GM12878 (cell line): ENCODE data around the gene CD207. TPM values are rescaled to one million over a fixed set of nuclear protein-coding genes. Genes with fewer than 3 reads are reported as not detected.

Experiments used
- ATAC-seq: fragments of 200-7000 bp; cut with Tn5 transposase; 3 replicates; pipeline ENCODE4 v1.9.1; 2020; ENCODE audit warnings: mild to moderate bottlenecking, moderate library complexity
- BruUV-seq: library from RNA; stranded (reverse); fragments of 400-500 nt; replicated peaks from 2 replicates; lab custom pipeline; 2021; lab: Mats Ljungman, UMichigan
- CTCF ChIA-PET: fragments of 300-600 bp; sonication (Branson Sonifier 250); formaldehyde crosslinking; extraction: SDS; loops from one replicate; lab custom pipeline; 2021; ENCODE audit warnings: inconsistent platforms; lab: Yijun Ruan, JAX
- POLR2A ChIA-PET: fragments of 350-600 bp; formaldehyde crosslinking; extraction: SDS; loops from one replicate; lab custom pipeline; 2021; ENCODE audit warnings: inconsistent platforms; lab: Charles Lee
- RAD21 ChIA-PET: fragments of 300-600 bp; sonication (Branson Sonifier 250); formaldehyde crosslinking; loops from one replicate; lab custom pipeline; 2023; ENCODE audit warnings: antibody characterized with exemption; ENCODE audit not compliant: unreplicated experiment; lab: Charles Lee
- SMC1A ChIA-PET: fragments of 300-600 bp; sonication (Branson Sonifier 250); formaldehyde crosslinking; loops from one replicate; lab custom pipeline; 2023; ENCODE audit not compliant: unreplicated experiment, uncharacterized antibody; lab: Charles Lee
- DNase-seq: peaks from one replicate; pipeline ENCODE4 v3.0.0-alpha.2; 2011; ENCODE audit warnings: low read depth, low spot score
- FAIRE-seq: peaks from 3 replicates; lab custom pipeline; 2011; peaks lifted over from hg19 to GRCh38; lab: Jason Lieb, UNC
- H2AFZ ChIP-seq: 2 replicates; pipeline ENCODE4 v1.6.0; 2011; ENCODE audit warnings: low read depth, low read length, control low read depth; ENCODE audit not compliant: control insufficient read depth
- H3K27ac ChIP-seq: 2 replicates; pipeline ENCODE4 v1.5.1; 2011; ENCODE audit warnings: control low read depth; ENCODE audit not compliant: control insufficient read depth, insufficient read depth
- H3K27me3 ChIP-seq, 2 experiments: replicated peaks in 1 of 2; 2 replicates each; pipeline versions ENCODE4 v1.6.0 to v1.6.1; 2011; ENCODE audit warnings: low read length in 1 of 2; ENCODE audit not compliant: control insufficient read depth in 2 of 2, insufficient read depth in 2 of 2
- H3K36me3 ChIP-seq, 2 experiments: 2 replicates each; pipeline ENCODE4 v1.5.1; 2011; ENCODE audit warnings: low read length in 1 of 2; ENCODE audit not compliant: control insufficient read depth in 2 of 2, insufficient read depth in 2 of 2
- H3K4me1 ChIP-seq: 2 replicates; pipeline ENCODE4 v1.6.1; 2011; ENCODE audit warnings: mild to moderate bottlenecking, low read length, moderate library complexity, mixed read lengths; ENCODE audit not compliant: control insufficient read depth, insufficient read depth
- H3K4me2 ChIP-seq: 2 replicates; pipeline ENCODE4 v1.6.0; 2011; ENCODE audit warnings: control low read depth; ENCODE audit not compliant: control insufficient read depth, insufficient read depth
- H3K4me3 ChIP-seq: fragments of 200-600 bp; sonication (generic); 2 replicates; pipeline ENCODE4 v1.5.1; 2016
- H3K79me2 ChIP-seq: 2 replicates; pipeline ENCODE4 v1.6.0; 2011; ENCODE audit warnings: low read length; ENCODE audit not compliant: control insufficient read depth, insufficient read depth
- H3K9ac ChIP-seq: 2 replicates; pipeline ENCODE4 v1.8.0; 2011; ENCODE audit warnings: low read length, control low read depth, mixed read lengths; ENCODE audit not compliant: control insufficient read depth, insufficient read depth
- H3K9me3 ChIP-seq: replicated peaks from 3 replicates; pipeline ENCODE4 v1.5.1; 2011; ENCODE audit warnings: mild to moderate bottlenecking, low read length; ENCODE audit not compliant: control insufficient read depth, insufficient read depth
- H4K20me1 ChIP-seq: 2 replicates; pipeline ENCODE4 v1.6.0; 2011; ENCODE audit not compliant: control insufficient read depth, insufficient read depth
- CBX5 ChIP-seq: sonication (generic); IDR thresholded peaks from 2 replicates; pipeline ENCODE4 v1.6.1; 2016; ENCODE audit warnings: low read depth, moderate library complexity, mild to moderate bottlenecking, inconsistent platforms
- EED ChIP-seq: sonication (generic); IDR thresholded peaks from 2 replicates; pipeline ENCODE4 v1.6.1; 2016; ENCODE audit warnings: antibody characterized with exemption, low read depth
- EGR1 ChIP-seq, 2 experiments: IDR thresholded peaks; 1 replicate in 1 of 2; 2 replicates in 1 of 2; pipeline ENCODE4 v1.6.1; 2011 to 2012; ENCODE audit warnings: low read depth in 2 of 2, low read length in 2 of 2, borderline replicate concordance in 1 of 2, mild to moderate bottlenecking in 1 of 2, moderate library complexity in 1 of 2
- ETV6 ChIP-seq, 2 experiments: fragments of 450-650 bp in 1 of 2; IDR thresholded peaks in 1 of 2; conservative IDR thresholded peaks in 1 of 2; 2 replicates each; pipeline ENCODE4 v1.6.1; 2014; ENCODE audit warnings: antibody characterized with exemption in 1 of 2, borderline replicate concordance in 1 of 2, low read depth in 1 of 2, mild to moderate bottlenecking in 1 of 2, moderate library complexity in 1 of 2
- GABPA ChIP-seq: IDR thresholded peaks from 2 replicates; pipeline ENCODE4 v1.6.1; 2014; ENCODE audit warnings: antibody characterized with exemption, low read depth, mild to moderate bottlenecking, inconsistent platforms
- NRF1 ChIP-seq: conservative IDR thresholded peaks from 2 replicates; pipeline ENCODE4 v1.6.1; 2011; ENCODE audit warnings: mild to moderate bottlenecking, low read depth, low read length, improper control_type of control experiment
- SMARCA5 ChIP-seq: fragments of 450-650 bp; IDR thresholded peaks from 2 replicates; pipeline ENCODE4 v1.6.1; 2017; ENCODE audit warnings: mild to moderate bottlenecking
- SUPT20H ChIP-seq: IDR thresholded peaks from 2 replicates; pipeline ENCODE4 v1.6.1; 2011; ENCODE audit warnings: low read depth, mild to moderate bottlenecking, low read length, moderate library complexity, borderline replicate concordance; ENCODE audit not compliant: control insufficient read depth
- TAF1 ChIP-seq: IDR thresholded peaks from 2 replicates; pipeline ENCODE4 v1.6.1; 2011; ENCODE audit warnings: mild to moderate bottlenecking, low read depth, low read length, borderline replicate concordance
- ZNF622 ChIP-seq: fragments of 450-650 bp; IDR thresholded peaks from 2 replicates; pipeline ENCODE4 v1.6.1; 2017; ENCODE audit warnings: mild to moderate bottlenecking, inconsistent platforms
- WGBS: methylation state at CpG from one replicate; pipeline ENCODE4 v1.1.6; 2016; ENCODE audit warnings: low lambda C conversion rate; ENCODE audit not compliant: insufficient replicate concordance, insufficient coverage; ENCODE audit errors: missing lambda C conversion rate; 5-methylcytosine and 5-hydroxymethylcytosine counted together
- in situ Hi-C: fragments of 300-500 bp; cut with MboI; formaldehyde crosslinking; loops from 9 replicates; pipeline ENCODE4 v1.14.3; 2018; ENCODE audit warnings: mixed read lengths
- intact Hi-C: fragments of 100-400 bp; cut with micrococcal nuclease; formaldehyde crosslinking; loops from one replicate; pipeline ENCODE4 v1.14.2; 2022; ENCODE audit not compliant: unreplicated experiment
- polyA plus RNA-seq, 11 experiments: library from polyadenylated mRNA; depleted of rRNA in 4 of 11; unstranded in 6 of 11; stranded (reverse) in 5 of 11; fragments of >200 nt; fragmentation: Nextera tagmentation in 4 of 11; fragmentation: Illumina TruSeq in 1 of 11; extraction: Ambion mirVana in 4 of 11; extraction: Trizol in 1 of 11; gene quantifications; 1 replicate in 1 of 11; 2 replicates in 10 of 11; pipeline versions ENCODE4 v1.2.1 to v1.2.3, GENCODE V29; 2011 to 2016; ENCODE audit warnings: inconsistent platforms in 2 of 11, missing spikeins in 2 of 11, low read depth in 1 of 11
- total RNA-seq, 4 experiments: library from RNA; depleted of rRNA in 3 of 4; stranded (reverse); fragments of >200 nt in 3 of 4; fragmentation: Illumina TruSeq in 1 of 4; extraction: Trizol in 1 of 4; gene quantifications; 2 replicates each; pipeline versions ENCODE4 v1.2.1 to v1.2.3, GENCODE V29; 2013 to 2021
- TF ChIP-seq, protein P1 (sequence below): fragments of 450-650 bp; IDR thresholded peaks from 2 replicates; pipeline ENCODE4 v1.6.1; 2017; ENCODE audit warnings: mild to moderate bottlenecking, low read depth, inconsistent platforms; ENCODE audit not compliant: poor library complexity, severe bottlenecking

The CD207 gene
- total and polyA plus RNA-seq, 10 of the 15 experiments (the other 5 are each of a cell fraction or from before 2014, with no cell fraction given), result not detected

DNA sequence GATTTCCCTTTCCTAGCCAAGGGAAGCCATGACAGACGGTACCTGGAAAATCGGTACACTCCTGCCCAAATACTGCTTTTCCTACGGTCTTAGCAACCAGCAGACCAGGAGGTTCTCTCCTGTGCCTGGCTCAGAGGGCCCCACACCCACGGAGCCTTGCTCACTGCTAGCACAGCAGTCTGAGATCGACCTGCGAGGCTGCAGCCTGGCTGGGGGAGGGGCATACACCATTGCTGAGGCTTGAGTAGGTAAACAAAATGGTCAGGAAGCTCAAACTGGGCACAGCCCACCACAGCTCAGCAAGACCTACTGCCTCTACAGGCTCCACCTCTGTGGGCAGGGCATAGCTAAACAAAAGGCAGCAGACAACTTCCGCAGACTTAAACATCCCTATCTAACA, 6.8 kb upstream of the CD207 start:
- no peak for DNase-seq
- RAD21 ChIA-PET, result no interaction called here
- FAIRE-seq, result no peak
- Histone ChIP-seq H3K9ac (no peak overlapping the region), H3K27ac (no peak overlapping the region), H3K4me3 (no peak overlapping the region)
- WGBS, result 71% methylated on average over 7 of the region's 7 CpGs
- no peak for TF ChIP-seq EGR1 (IDR thresholded peaks at IDR 0.05; ENCODE audit: borderline replicate concordance in 1 of 2, low read depth in 2 of 2, low read length in 2 of 2)
- TF ChIP-seq EED, result no peak
- no peak for TF ChIP-seq SMARCA5
- TF ChIP-seq CBX5, result no peak
- TF ChIP-seq ETV6 (conservative IDR thresholded peaks at IDR 0.05 in 1 of 2, IDR thresholded peaks at IDR 0.05 in 1 of 2; ENCODE audit: borderline replicate concordance in 1 of 2, low read depth in 1 of 2), result no peak
- TF ChIP-seq, all 136 proteins: peak for 0
- Histone ChIP-seq H4K20me1 (no peaks in the 10 kb centered on the region), H2AFZ (no peak overlapping the region), H3K4me1 (no peaks in the 10 kb centered on the region), H3K9me3 (no peaks in the 10 kb centered on the region; the same call in 2 of the 3 replicates), H3K79me2 (no peaks in the 10 kb centered on the region), H3K4me2 (no peak overlapping the region), H3K36me3 (no peaks in the 10 kb centered on the region), H3K27me3 (no peaks in the 10 kb centered on the region; a peak in 1 of 4 replicates)
- intact Hi-C loops (no loop called here), in situ Hi-C loops (no loop called here)
- SMC1A ChIA-PET, result no interaction called here
- no TSS peak for BruUV-seq
- CTCF ChIA-PET, result interaction anchor here (1.4 to 2.1 kb wide), 2 partner anchors 11 to 28 kb away, joined by 3 to 8 read pairs; no protein-coding TSS in a partner anchor
- no peak for ATAC-seq
- POLR2A ChIA-PET, result interaction anchor here (0.6 kb wide), 1 partner anchor 137 kb away, joined by 3 read pairs; no protein-coding TSS in a partner anchor

DNA sequence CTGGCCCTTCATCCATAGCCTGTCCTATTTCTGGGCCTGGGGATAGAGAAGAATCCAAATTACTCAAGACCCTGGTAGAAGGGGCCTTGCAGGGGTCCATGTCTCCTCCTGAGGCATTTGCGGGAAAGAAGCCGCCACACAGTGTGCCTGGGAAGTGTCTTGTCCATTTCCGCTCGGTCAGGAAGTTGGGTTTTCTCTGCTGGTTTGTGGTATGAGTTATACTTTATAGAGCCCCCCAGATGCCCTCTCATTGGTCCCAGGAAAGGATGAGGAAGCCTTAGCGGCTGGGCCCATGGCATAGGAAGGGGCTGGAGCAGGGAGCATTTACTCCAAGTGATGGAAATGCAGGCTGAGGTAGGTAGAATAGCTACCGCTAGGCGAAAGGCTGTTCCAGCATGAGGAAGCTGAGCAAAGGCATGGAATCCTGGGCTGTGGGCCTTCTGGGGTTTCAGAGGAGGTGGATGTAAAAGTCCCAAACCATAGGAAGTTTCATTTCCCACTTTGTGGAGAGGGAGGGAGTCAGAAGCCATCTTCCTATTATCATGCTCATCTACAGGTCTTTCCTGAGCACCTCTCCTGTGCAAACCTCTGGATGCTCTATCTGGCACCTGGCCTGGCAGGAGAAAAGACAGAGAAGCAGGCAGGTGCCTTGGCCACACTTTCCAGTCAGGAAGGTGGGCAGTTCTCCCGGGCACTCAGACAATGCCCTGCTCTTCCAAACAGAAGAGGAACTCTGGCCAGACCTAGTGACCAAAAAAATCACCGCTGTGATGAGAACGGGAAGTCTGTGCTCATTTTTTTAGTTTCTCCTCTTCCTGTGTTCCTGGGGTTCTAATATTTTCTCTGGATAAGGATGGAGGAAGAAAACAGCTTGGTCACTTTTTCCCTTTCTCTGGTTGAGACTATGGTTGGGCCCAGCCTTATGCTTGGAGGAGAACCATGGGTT, 2.6 kb upstream of the CD207 start:
- no peak for ATAC-seq
- Histone ChIP-seq H3K9ac (no peak overlapping the region), H3K9me3 (no peaks in the 10 kb centered on the region; the same call in 2 of the 3 replicates), H4K20me1 (no peaks in the 10 kb centered on the region), H3K36me3 (no peaks in the 10 kb centered on the region), H3K79me2 (no peaks in the 10 kb centered on the region), H3K4me3 (no peak overlapping the region), H3K27ac (no peak overlapping the region), H2AFZ (no peak overlapping the region), H3K4me2 (no peak overlapping the region), H3K4me1 (no peaks in the 10 kb centered on the region), H3K27me3 (no peaks in the 10 kb centered on the region)
- WGBS, result 62% methylated on average over 10 of the region's 10 CpGs
- FAIRE-seq, result no peak
- no peak for DNase-seq
- BruUV-seq, result no TSS peak
- intact Hi-C loops, result no loop called here
- ChIA-PET SMC1A (no interaction called here), CTCF (no interaction called here), POLR2A (no interaction called here), RAD21 (no interaction called here)
- in situ Hi-C loops, result no loop called here
- TF ChIP-seq ZNF622, result no peak
- TF ChIP-seq GABPA, result no peak
- no peak for TF ChIP-seq NRF1
- no peak for TF ChIP-seq TAF1
- no peak for TF ChIP-seq SUPT20H
- TF ChIP-seq, protein P1, sequence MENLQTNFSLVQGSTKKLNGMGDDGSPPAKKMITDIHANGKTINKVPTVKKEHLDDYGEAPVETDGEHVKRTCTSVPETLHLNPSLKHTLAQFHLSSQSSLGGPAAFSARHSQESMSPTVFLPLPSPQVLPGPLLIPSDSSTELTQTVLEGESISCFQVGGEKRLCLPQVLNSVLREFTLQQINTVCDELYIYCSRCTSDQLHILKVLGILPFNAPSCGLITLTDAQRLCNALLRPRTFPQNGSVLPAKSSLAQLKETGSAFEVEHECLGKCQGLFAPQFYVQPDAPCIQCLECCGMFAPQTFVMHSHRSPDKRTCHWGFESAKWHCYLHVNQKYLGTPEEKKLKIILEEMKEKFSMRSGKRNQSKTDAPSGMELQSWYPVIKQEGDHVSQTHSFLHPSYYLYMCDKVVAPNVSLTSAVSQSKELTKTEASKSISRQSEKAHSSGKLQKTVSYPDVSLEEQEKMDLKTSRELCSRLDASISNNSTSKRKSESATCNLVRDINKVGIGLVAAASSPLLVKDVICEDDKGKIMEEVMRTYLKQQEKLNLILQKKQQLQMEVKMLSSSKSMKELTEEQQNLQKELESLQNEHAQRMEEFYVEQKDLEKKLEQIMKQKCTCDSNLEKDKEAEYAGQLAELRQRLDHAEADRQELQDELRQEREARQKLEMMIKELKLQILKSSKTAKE, result no peak
